GM10248 (cell line): ENCODE measurements around the gene TMPRSS13.

Experiments used
- CTCF ChIA-PET: fragments of 300-600 bp; sonication (Branson Sonifier 250); formaldehyde crosslinking; extraction: SDS; loops from one replicate; lab custom pipeline; 2021; ENCODE audit warnings: antibody characterized with exemption; lab: Yijun Ruan, JAX
- POLR2A ChIA-PET: fragments of 350-650 bp; sonication (Branson Sonifier 250); formaldehyde crosslinking; extraction: SDS; loops from one replicate; lab custom pipeline; 2020; ENCODE audit warnings: antibody characterized with exemption; lab: Yijun Ruan, JAX
- DNase-seq: peaks from one replicate; pipeline ENCODE4 v3.0.0; 2012; ENCODE audit errors: extremely low spot score
- CTCF ChIP-seq: IDR thresholded peaks from 2 replicates; pipeline ENCODE4 v1.5.1; 2012; ENCODE audit warnings: mild to moderate bottlenecking, low read depth; ENCODE audit errors: extremely low read depth, missing control alignments, control extremely low read depth

Gene TMPRSS13

DNA sequence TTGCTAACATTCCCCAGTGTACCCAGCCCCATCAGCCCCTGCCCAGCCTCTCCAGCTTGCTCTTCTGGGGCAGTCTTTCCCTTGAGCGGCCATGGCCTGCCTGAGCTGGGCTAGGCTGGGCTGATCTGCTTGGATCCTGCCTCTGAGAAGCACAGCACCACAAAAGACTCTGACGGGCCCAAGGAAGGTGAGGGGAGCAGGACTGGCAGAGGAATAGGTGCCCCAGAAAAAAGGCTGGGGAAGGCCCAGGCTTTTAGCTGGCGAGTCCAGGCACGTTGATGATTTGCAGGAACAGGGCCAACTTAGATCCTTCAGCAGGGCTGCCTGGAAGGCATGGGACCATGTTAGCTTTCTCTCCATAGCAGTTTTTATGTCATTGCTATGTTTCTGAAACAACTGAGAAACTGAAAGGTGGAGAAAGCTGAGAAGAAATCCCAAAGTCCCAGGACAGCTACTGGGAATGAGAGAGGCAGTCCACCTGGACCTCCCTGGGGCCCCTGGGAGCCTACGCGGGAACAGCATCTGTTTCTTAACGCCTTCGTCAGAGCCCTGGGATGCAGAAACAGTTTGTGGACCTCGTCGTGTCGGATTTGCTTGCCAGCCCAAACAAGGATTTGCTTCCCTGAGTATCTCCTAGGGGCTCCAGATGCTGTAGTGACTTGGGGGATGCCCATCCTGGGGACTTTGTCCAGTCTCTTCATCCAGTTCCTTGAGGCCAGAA lies 28.3 kb downstream of the TMPRSS13 start:
- TF ChIP-seq CTCF = no peak
- no peak for DNase-seq
- CTCF ChIA-PET = interaction anchor here (0.7 to 2.0 kb wide), 5 partner anchors 9 to 83 kb away, joined by 3 to 9 read pairs (median 3); no protein-coding TSS in a partner anchor
- POLR2A ChIA-PET = no interaction called here

- CTCF ChIA-PET = interaction anchor here (0.7 to 4.3 kb wide), 5 partner anchors 8 to 83 kb away, joined by 3 to 14 read pairs (median 3); no protein-coding TSS in a partner anchor
- TF ChIP-seq CTCF = no peak
- POLR2A ChIA-PET = no interaction called here
- no peak for DNase-seq
These were observed 29.0 kb downstream of the TMPRSS13 start for GRCh38 chr11:117900121-117900648.

- DNase-seq = no peak
- ChIA-PET CTCF (interaction anchor here (0.9 to 4.3 kb wide), 5 partner anchors 15 to 155 kb away, joined by 4 to 14 read pairs (median 4); no protein-coding TSS in a partner anchor), POLR2A (interaction anchor here (0.6 kb wide), 1 partner anchor 595 kb away, joined by 3 read pairs; no protein-coding TSS in a partner anchor)
- no peak for TF ChIP-seq CTCF
These were observed 31.1 kb downstream of the TMPRSS13 start for GRCh38 chr11:117898059-117898458.

DNA sequence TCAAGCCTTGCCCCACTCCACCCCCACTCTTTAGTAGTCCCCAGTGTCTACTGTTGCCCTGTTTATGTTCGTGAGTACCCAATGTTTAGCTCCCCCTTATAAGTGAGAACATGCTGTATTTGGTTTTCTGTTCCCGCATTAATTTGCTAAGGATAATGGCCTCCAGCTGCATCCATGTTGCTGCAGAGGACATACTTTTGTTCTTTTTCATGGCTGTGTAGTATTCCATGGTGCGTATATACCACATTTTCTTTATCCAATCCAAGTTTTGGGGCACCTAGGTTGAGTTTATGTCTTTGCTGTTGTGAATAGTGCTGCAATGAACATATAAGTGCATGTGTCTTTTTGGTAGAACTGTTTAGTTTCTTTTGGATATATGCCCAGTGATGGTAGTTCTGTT lies 36.6 kb downstream of the TMPRSS13 start:
- TF ChIP-seq CTCF = no peak
- POLR2A ChIA-PET = no interaction called here

GRCh38 chr11:117891362-117891761 lies 37.8 kb downstream of the TMPRSS13 start:
- ChIA-PET POLR2A (no interaction called here), CTCF (interaction anchor here (1.0 to 1.1 kb wide), 2 partner anchors 9 to 56 kb away, joined by 3 to 4 read pairs; no protein-coding TSS in a partner anchor)
- no peak for DNase-seq

More for the DNA sequence above, 36.6 kb downstream of the TMPRSS13 start:
- CTCF ChIA-PET = interaction anchor here (1.3 kb wide), 1 partner anchor 54 kb away, joined by 3 read pairs; no protein-coding TSS in a partner anchor
- no peak for DNase-seq

More at GRCh38 chr11:117891362-117891761, 37.8 kb downstream of the TMPRSS13 start:
- TF ChIP-seq CTCF = no peak
